Measurements from ENCODE around the gene ARHGEF4. TPM values are rescaled to one million over a fixed set of nuclear protein-coding genes. Genes with fewer than 3 reads are reported as not detected.

The ARHGEF4 gene
- total and polyA plus RNA-seq, 2 experiments from 2014 or later, result 4.6 to 16.6 TPM

GRCh38 chr2:130928385-130928784 is 91.7 kb downstream of the ARHGEF4 start:
- ATAC-seq (peak; percentile 72), DNase-seq (ENCODE audit: low spot score) (peak; percentile 28)
- H2AFZ ChIP-seq, result peak overlapping the region; percentile 2; the same call in 1 of the 2 replicates
- peaks cover 11% of the 10 kb centered on the region for H3K4me1 Mint-ChIP-seq
- peaks cover 4% of the 10 kb centered on the region for H3K27me3 Mint-ChIP-seq (ENCODE audit: insufficient read depth, low read depth, poor library complexity)
- H3K79me2 ChIP-seq (replicated peaks; ENCODE audit: insufficient read depth), result no peaks in the 10 kb centered on the region
- peaks cover 31% of the 10 kb centered on the region for H3K36me3 Mint-ChIP-seq (ENCODE audit: low read depth)
- H3K4me2 ChIP-seq, result peak overlapping the region; percentile 58
- TF ChIP-seq REST (IDR thresholded peaks at IDR 0.05; ENCODE audit: unreplicated experiment) (no peak), CTCF (conservative IDR thresholded peaks at IDR 0.05; ENCODE audit: low read depth in 2 of 2) (no peak), ZNF114 (CRISPR knock-in tag; IDR thresholded peaks at IDR 0.05) (no peak), JUNB (IDR thresholded peaks at IDR 0.05; ENCODE audit: unreplicated experiment) (no peak), ETS1 (IDR thresholded peaks at IDR 0.05) (no peak), ZNF462 (CRISPR knock-in tag; IDR thresholded peaks at IDR 0.05) (no peak), EZH2phosphoT487 (IDR thresholded peaks at IDR 0.05; ENCODE audit: unreplicated experiment) (no peak), NANOG (IDR thresholded peaks at IDR 0.05; ENCODE audit: borderline replicate concordance) (no peak), STAT1 (IDR thresholded peaks at IDR 0.05; ENCODE audit: unreplicated experiment) (no peak), EZH2 (IDR thresholded peaks at IDR 0.05; ENCODE audit: low read depth, unreplicated experiment) (no peak), CREB1 (CRISPR knock-in tag; IDR thresholded peaks at IDR 0.05; ENCODE audit: low read depth) (no peak), ZNF331 (CRISPR knock-in tag; IDR thresholded peaks at IDR 0.05; ENCODE audit: low read depth) (no peak), POLR2AphosphoS5 (IDR thresholded peaks at IDR 0.05; ENCODE audit: low read depth) (no peak)
- no peak overlapping the region for H3K27ac ChIP-seq (ENCODE audit: low read depth)
- no peaks in the 10 kb centered on the region for H3K27me3 ChIP-seq (ENCODE audit: insufficient read depth)
- no peak overlapping the region for H3K4me3 Mint-ChIP-seq
- H4K20me1 ChIP-seq (replicated peaks; ENCODE audit: insufficient read depth), result no peaks in the 10 kb centered on the region
- H3K36me3 ChIP-seq (ENCODE audit: insufficient read depth), result 0 out of 2 replicates have a peak, but pooled peaks cover 4% of the 10 kb centered on the region
- H3K4me3 ChIP-seq, result no peak overlapping the region
- peaks cover 39% of the 10 kb centered on the region for H3K9me3 Mint-ChIP-seq
- H3F3A ChIP-seq (replicated peaks; ENCODE audit: low read depth), result no peaks in the 10 kb centered on the region
- H3K9me2 ChIP-seq (ENCODE audit: insufficient read depth), result no peaks in the 10 kb centered on the region
- H3K4me1 ChIP-seq (ENCODE audit: insufficient read depth), result peaks cover 13% of the 10 kb centered on the region
- peak overlapping the region; percentile 8; the same call in 1 of the 2 replicates for H3K27ac Mint-ChIP-seq

Measured in GM23338 (cell line).